IgD-negative memory B cell (primary cell): ENCODE data around the gene DIAPH2. TPM values are rescaled to one million over a fixed set of nuclear protein-coding genes. Genes with fewer than 3 reads are reported as not detected.
A peak's percentile ranks its signal among the peaks of the same experiment; 100 is the strongest.

Experiments
- H3K27ac Mint-ChIP-seq, 3 donors: one replicate each; pipeline ENCODE4 v1.8.0; 2020 to 2022; ENCODE audit warnings: mild to moderate bottlenecking in 3 of 3, mixed read lengths in 3 of 3, moderate library complexity in 1 of 3
- H3K27me3 Mint-ChIP-seq: one replicate; pipeline ENCODE4 v1.8.0; 2021; ENCODE audit warnings: mixed read lengths
- H3K36me3 Mint-ChIP-seq: one replicate; pipeline ENCODE4 v1.8.0; 2020; ENCODE audit warnings: mild to moderate bottlenecking, mixed read lengths
- H3K4me1 Mint-ChIP-seq, 3 donors: one replicate each; pipeline ENCODE4 v1.8.0; 2020 to 2022; ENCODE audit warnings: mixed read lengths in 3 of 3, mild to moderate bottlenecking in 1 of 3
- H3K4me3 Mint-ChIP-seq, 4 donors: one replicate each; pipeline ENCODE4 v1.8.0; 2020 to 2022; ENCODE audit warnings: mild to moderate bottlenecking in 4 of 4, mixed read lengths in 4 of 4, moderate library complexity in 3 of 4
- H3K9me3 Mint-ChIP-seq, 3 donors: one replicate each; pipeline ENCODE4 v1.8.0; 2020 to 2021; ENCODE audit warnings: mixed read lengths in 3 of 3, mild to moderate bottlenecking in 1 of 3
- polyA plus RNA-seq: library from polyadenylated mRNA; unstranded; fragments of 300-500 nt; fragmentation: Illumina TruSeq; gene quantifications from one replicate; pipeline ENCODE4 v1.2.3, GENCODE V29; 2021

The DIAPH2 gene
- polyA plus RNA-seq, 1 donor from 2014 or later = 12.6 TPM

- Mint-ChIP-seq H3K36me3 (peaks cover 3% of the 10 kb centered on the region), H3K4me3 (no peak overlapping the region), H3K4me1 (peaks cover 0 to 3% (median 0%) of the 10 kb centered on the region in 3 donors), H3K27ac (no peak overlapping the region), H3K9me3 (no peaks in the 10 kb centered on the region), H3K27me3 (no peaks in the 10 kb centered on the region)
Measured at GRCh38 chrX:97366237-97366636, 681.6 kb downstream of the DIAPH2 start.

GRCh38 chrX:97367125-97367524 is 682.5 kb downstream of the DIAPH2 start:
- H3K27me3 Mint-ChIP-seq = no peaks in the 10 kb centered on the region
- H3K9me3 Mint-ChIP-seq = no peaks in the 10 kb centered on the region
- peaks cover 3% of the 10 kb centered on the region for H3K36me3 Mint-ChIP-seq
- no peak overlapping the region for H3K4me3 Mint-ChIP-seq
- H3K4me1 Mint-ChIP-seq = peaks cover 0 to 3% (median 0%) of the 10 kb centered on the region in 3 donors
- no peak overlapping the region for H3K27ac Mint-ChIP-seq

GRCh38 chrX:97369947-97370346 is 685.3 kb downstream of the DIAPH2 start:
- Mint-ChIP-seq H3K9me3 (no peaks in the 10 kb centered on the region), H3K27ac (no peak overlapping the region), H3K4me1 (peaks cover 0 to 4% (median 0%) of the 10 kb centered on the region in 3 donors), H3K27me3 (no peaks in the 10 kb centered on the region), H3K4me3 (no peak overlapping the region), H3K36me3 (peaks cover 5% of the 10 kb centered on the region)

GRCh38 chrX:97372001-97372766 is 687.5 kb downstream of the DIAPH2 start:
- Mint-ChIP-seq H3K4me1 (peaks cover 0 to 1% (median 0%) of the 10 kb centered on the region in 3 donors), H3K4me3 (no peak overlapping the region), H3K9me3 (no peaks in the 10 kb centered on the region), H3K27ac (no peak overlapping the region), H3K27me3 (no peaks in the 10 kb centered on the region), H3K36me3 (peaks cover 2% of the 10 kb centered on the region)

- Mint-ChIP-seq H3K4me1 (peaks cover 0 to 1% (median 1%) of the 10 kb centered on the region in 3 donors), H3K4me3 (no peak overlapping the region), H3K36me3 (peaks cover 2% of the 10 kb centered on the region), H3K27me3 (no peaks in the 10 kb centered on the region), H3K27ac (no peak overlapping the region), H3K9me3 (no peaks in the 10 kb centered on the region)
Measured at GRCh38 chrX:97374266-97374665, 689.6 kb downstream of the DIAPH2 start.

- H3K27ac Mint-ChIP-seq = no peak overlapping the region
- H3K27me3 Mint-ChIP-seq = no peaks in the 10 kb centered on the region
- no peaks in the 10 kb centered on the region for H3K9me3 Mint-ChIP-seq
- H3K4me1 Mint-ChIP-seq = peaks cover 0 to 1% (median 0%) of the 10 kb centered on the region in 3 donors
- no peak overlapping the region for H3K4me3 Mint-ChIP-seq
- peaks cover 2% of the 10 kb centered on the region for H3K36me3 Mint-ChIP-seq
Measured at GRCh38 chrX:97380200-97380599, 695.6 kb downstream of the DIAPH2 start.

GRCh38 chrX:97384685-97385084 is 700.0 kb downstream of the DIAPH2 start:
- H3K9me3 Mint-ChIP-seq = no peaks in the 10 kb centered on the region
- H3K27ac Mint-ChIP-seq = no peak overlapping the region
- H3K36me3 Mint-ChIP-seq = peaks cover 7% of the 10 kb centered on the region
- H3K4me1 Mint-ChIP-seq = no peaks in the 10 kb centered on the region
- no peaks in the 10 kb centered on the region for H3K27me3 Mint-ChIP-seq
- H3K4me3 Mint-ChIP-seq = no peak overlapping the region

- peak overlapping the region in 1 of 3 donors; percentile 72 for H3K27ac Mint-ChIP-seq
- H3K27me3 Mint-ChIP-seq = no peaks in the 10 kb centered on the region
- no peaks in the 10 kb centered on the region for H3K4me1 Mint-ChIP-seq
- H3K36me3 Mint-ChIP-seq = peaks cover 7% of the 10 kb centered on the region
- H3K4me3 Mint-ChIP-seq = no peak overlapping the region
- no peaks in the 10 kb centered on the region for H3K9me3 Mint-ChIP-seq
Measured at GRCh38 chrX:97387004-97387403, 702.4 kb downstream of the DIAPH2 start.

GRCh38 chrX:97389761-97390192 is 705.1 kb downstream of the DIAPH2 start:
- no peaks in the 10 kb centered on the region for H3K27me3 Mint-ChIP-seq
- no peak overlapping the region for H3K4me3 Mint-ChIP-seq
- no peaks in the 10 kb centered on the region for H3K4me1 Mint-ChIP-seq
- no peak overlapping the region for H3K27ac Mint-ChIP-seq
- H3K9me3 Mint-ChIP-seq = no peaks in the 10 kb centered on the region
- peaks cover 7% of the 10 kb centered on the region for H3K36me3 Mint-ChIP-seq

GRCh38 chrX:97397371-97397770 is 712.7 kb downstream of the DIAPH2 start:
- no peak overlapping the region for H3K27ac Mint-ChIP-seq
- peaks cover 0 to 8% (median 0%) of the 10 kb centered on the region in 3 donors for H3K4me1 Mint-ChIP-seq
- peaks cover 2% of the 10 kb centered on the region for H3K36me3 Mint-ChIP-seq
- no peak overlapping the region for H3K4me3 Mint-ChIP-seq
- no peaks in the 10 kb centered on the region for H3K9me3 Mint-ChIP-seq
- no peaks in the 10 kb centered on the region for H3K27me3 Mint-ChIP-seq

- H3K4me1 Mint-ChIP-seq = peaks cover 0 to 8% (median 0%) of the 10 kb centered on the region in 3 donors
- no peak overlapping the region for H3K4me3 Mint-ChIP-seq
- no peaks in the 10 kb centered on the region for H3K27me3 Mint-ChIP-seq
- peaks cover 2% of the 10 kb centered on the region for H3K36me3 Mint-ChIP-seq
- H3K27ac Mint-ChIP-seq = no peak overlapping the region
- H3K9me3 Mint-ChIP-seq = no peaks in the 10 kb centered on the region
Measured at GRCh38 chrX:97398030-97398551, 713.4 kb downstream of the DIAPH2 start.

- no peak overlapping the region for H3K4me3 Mint-ChIP-seq
- H3K9me3 Mint-ChIP-seq = no peaks in the 10 kb centered on the region
- H3K27ac Mint-ChIP-seq = no peak overlapping the region
- H3K4me1 Mint-ChIP-seq = peaks cover 0 to 8% (median 0%) of the 10 kb centered on the region in 3 donors
- peaks cover 2% of the 10 kb centered on the region for H3K36me3 Mint-ChIP-seq
- H3K27me3 Mint-ChIP-seq = no peaks in the 10 kb centered on the region
Measured at GRCh38 chrX:97399400-97399799, 714.8 kb downstream of the DIAPH2 start.

- H3K36me3 Mint-ChIP-seq = peaks cover 2% of the 10 kb centered on the region
- H3K27ac Mint-ChIP-seq = no peak overlapping the region
- H3K27me3 Mint-ChIP-seq = no peaks in the 10 kb centered on the region
- peaks cover 0 to 8% (median 0%) of the 10 kb centered on the region in 3 donors for H3K4me1 Mint-ChIP-seq
- H3K4me3 Mint-ChIP-seq = no peak overlapping the region
- no peaks in the 10 kb centered on the region for H3K9me3 Mint-ChIP-seq
Measured at GRCh38 chrX:97400492-97400891, 715.9 kb downstream of the DIAPH2 start.

- Mint-ChIP-seq H3K4me3 (peak overlapping the region in 1 of 4 donors; percentile 18), H3K27me3 (no peaks in the 10 kb centered on the region), H3K27ac (no peak overlapping the region), H3K4me1 (peaks cover 0 to 8% (median 0%) of the 10 kb centered on the region in 3 donors), H3K36me3 (peaks cover 2% of the 10 kb centered on the region), H3K9me3 (no peaks in the 10 kb centered on the region)
Measured at GRCh38 chrX:97401154-97401553, 716.5 kb downstream of the DIAPH2 start.

- Mint-ChIP-seq H3K36me3 (peaks cover 2% of the 10 kb centered on the region), H3K27ac (no peak overlapping the region), H3K4me1 (peaks cover 0 to 8% (median 0%) of the 10 kb centered on the region in 3 donors), H3K27me3 (no peaks in the 10 kb centered on the region), H3K4me3 (peak overlapping the region in 1 of 4 donors; percentile 18), H3K9me3 (no peaks in the 10 kb centered on the region)
Measured at GRCh38 chrX:97401586-97402136, 717.0 kb downstream of the DIAPH2 start.
